Activated CD4-positive, alpha-beta T cell treated with anti-CD3 and anti-CD28 coated beads, Interleukin-10, Interleukin-2, amounts not matched to agents 100 ng/mL and 50 ng/mL, durations not matched to agents 16 hours and 8 hours (primary cell): ENCODE results near the gene PAIP2.
"Not testable (repeated sequence)": the region's sequence is repeated elsewhere in the genome, so short reads cannot be mapped to it uniquely, and the experiment has no call there.

ENCODE experiments used
- DNase-seq: peaks from one replicate; pipeline ENCODE4 v3.0.0-alpha.2; 2020

The PAIP2 gene, protein sequence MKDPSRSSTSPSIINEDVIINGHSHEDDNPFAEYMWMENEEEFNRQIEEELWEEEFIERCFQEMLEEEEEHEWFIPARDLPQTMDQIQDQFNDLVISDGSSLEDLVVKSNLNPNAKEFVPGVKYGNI

DNA sequence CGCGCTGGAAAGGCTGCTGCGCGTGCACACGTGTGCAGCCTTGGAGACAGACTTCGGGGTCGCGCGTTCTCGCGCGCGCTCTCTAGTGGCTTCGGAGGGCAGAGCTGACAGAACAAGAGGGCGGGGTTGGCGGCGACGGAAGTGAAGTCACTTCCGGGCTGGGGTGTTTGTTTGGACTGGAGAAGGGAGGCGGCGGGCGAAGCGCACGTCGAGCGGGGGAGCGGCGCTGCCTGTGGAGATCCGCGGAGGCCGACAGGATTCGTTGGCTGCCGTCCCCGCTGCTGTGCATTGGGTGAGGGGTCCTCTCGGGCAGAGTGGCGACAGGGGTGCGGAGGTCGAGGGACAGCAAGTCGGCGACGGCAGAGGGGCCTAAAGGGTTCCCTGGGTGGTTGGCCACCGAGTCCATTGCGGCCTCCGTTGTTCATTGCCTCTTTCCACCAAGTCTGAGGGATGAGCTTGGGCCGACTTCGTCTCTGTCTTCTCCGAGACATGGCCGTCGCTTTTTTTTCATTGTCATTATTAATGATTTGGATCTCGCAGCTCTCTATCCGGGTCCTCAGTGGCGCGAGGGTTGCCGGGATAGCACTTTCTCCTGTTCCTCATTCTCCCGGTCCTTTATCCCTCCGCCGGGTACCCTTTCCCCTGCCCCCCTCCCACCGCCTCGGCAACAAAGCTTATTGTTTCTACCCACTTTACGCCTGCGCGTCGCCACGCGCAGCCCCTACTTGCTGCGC is at the start of gene PAIP2:
PAIP2 (plus strand) TSS at position 166 of the 734 bp plus-strand sequence. CDS start 21,931 bp downstream, outside the sequence.
- DNase-seq, result peak; percentile 99

DNA sequence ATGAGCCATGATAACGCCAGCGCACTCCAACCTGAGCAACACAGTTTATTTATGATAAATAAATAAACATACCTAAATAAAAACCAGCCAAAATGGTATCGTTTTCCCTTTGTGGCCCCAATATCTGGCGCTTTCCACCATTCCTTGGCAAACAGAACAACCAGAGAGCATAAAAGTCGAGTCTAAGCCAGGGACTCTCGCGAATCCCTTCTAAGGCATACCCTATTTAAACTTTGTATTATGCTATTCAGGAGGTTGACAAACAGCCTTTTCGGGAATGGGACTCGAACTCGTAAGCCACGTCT is 48.5 kb upstream of the PAIP2 start:
- no peak for DNase-seq

GRCh38 chr5:139293507-139294373 is 47.9 kb upstream of the PAIP2 start, which contains the start of gene MATR3:
MATR3 (plus strand) TSS chr5:139293740; CDS start chr5:139307416, 13,676 bp downstream.
- DNase-seq, result peak; percentile 96

DNA sequence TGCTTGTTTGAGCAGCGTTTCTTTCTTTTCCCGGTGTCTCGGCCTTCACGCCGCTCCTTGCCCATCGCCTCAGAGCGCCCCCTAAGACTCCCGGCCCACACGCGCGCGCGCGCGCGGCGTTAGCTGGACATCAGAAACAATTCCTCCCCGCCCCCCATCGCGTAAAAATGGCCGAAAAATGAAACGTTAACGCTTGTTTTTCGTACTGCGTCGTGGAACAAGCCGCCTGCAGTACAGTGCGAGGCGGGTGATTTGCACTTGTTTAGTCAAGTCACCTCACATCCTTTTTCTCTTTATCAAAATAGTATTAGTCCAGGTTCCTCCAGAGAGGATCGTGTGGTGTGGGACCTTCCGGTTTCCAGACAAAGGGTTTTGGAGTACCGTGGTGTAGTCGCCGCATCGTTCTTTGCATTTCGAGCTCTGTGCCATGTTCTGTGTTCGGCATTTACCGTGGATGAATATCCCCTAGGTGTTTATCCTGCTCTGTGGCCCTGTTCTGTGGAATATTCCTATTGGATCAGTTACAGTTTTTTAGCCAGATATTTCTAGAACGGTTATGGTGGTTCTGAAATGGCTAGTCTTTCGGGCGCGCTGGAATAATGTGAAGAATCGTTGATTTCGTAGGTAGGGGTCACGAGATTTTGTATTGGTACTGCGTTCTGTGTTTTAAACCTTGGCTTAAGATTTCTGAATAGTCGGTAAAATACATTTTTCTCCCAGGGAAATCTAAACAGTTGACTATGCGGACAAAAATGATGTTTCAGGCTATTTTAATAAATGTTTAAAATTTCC is 47.1 kb upstream of the PAIP2 start:
- peak; percentile 68 for DNase-seq

DNA sequence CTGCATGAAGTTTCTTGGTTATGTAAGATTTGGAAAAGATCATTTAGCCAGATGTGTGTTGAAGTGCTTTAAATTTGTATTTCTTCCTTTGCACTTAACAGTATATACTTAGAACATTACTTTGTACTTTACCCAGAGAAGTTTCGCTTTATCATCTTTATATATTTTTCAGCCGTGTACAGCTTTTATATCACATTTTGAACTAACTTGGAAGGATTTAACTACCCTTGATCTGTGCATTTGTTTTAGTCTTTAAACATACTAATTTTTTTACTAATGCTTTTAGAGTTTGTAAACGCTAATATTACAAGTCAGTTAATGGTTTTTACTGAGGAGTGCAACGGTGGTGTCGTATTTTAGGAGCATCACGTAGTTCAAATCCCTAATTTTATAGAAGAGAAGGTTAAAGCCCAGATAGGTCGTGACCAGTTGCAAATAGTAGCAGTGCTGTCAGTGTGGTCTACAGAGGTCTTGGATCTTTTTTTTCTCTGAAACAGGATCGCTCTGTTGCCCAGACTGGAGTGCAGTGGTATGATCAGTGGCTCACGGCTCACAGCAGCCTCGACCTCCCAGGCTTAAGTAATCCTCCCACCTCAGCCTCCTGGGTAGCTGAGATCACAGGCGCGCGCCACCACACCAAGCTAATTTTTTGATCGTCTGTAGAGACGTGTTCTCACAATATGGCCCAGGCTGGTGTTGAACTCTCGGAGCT is 46.2 kb upstream of the PAIP2 start:
- no peak for DNase-seq

DNA sequence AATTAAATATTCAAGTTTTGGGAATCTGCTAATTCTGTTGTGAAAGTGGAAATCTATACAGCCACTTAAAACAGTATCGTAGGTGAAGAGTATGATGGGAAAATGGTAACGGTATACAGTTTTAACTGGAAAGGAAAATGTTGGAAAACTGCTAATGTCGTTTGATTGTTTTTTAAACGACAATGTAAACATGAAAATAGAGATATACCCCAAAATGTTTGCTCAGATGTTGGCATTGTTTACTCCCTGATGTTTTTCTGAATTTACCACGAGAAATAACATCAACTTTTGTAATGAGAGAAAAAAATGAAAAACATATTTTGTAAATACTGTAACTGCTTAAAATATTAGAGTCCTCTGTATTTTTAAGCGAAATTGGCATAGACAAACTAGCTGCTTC is 45.5 kb upstream of the PAIP2 start:
- no peak for DNase-seq

DNA sequence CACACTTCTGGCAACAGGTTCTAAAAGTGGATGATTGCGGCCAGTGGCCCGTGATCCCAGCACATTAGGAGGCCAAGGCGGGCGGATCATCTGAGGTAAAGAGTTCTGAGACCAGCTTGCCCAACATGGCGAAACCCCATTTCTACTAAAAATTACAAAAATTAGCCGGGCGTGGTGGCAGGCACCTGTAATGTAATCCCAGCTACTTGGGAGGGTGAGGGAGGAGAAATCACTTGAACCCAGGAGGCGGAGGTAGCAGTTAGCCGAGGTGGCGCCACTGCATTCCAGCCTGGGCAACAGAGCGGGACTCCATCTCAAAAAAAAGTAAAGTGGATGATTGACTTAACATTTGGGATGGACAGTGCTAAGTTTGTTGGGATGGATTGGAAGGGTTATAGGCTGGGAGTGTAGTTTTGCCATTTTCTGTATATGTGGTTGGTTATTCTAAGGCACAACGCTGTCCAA is 44.8 kb upstream of the PAIP2 start:
- DNase-seq, result no peak

- DNase-seq, result no peak
These were observed 44.1 kb upstream of the PAIP2 start for GRCh38 chr5:139297439-139298133.

- no peak for DNase-seq
These were observed 43.4 kb upstream of the PAIP2 start for GRCh38 chr5:139298242-139298641.

GRCh38 chr5:139299486-139299885 is 42.2 kb upstream of the PAIP2 start:
- DNase-seq, result peak; percentile 44

DNA sequence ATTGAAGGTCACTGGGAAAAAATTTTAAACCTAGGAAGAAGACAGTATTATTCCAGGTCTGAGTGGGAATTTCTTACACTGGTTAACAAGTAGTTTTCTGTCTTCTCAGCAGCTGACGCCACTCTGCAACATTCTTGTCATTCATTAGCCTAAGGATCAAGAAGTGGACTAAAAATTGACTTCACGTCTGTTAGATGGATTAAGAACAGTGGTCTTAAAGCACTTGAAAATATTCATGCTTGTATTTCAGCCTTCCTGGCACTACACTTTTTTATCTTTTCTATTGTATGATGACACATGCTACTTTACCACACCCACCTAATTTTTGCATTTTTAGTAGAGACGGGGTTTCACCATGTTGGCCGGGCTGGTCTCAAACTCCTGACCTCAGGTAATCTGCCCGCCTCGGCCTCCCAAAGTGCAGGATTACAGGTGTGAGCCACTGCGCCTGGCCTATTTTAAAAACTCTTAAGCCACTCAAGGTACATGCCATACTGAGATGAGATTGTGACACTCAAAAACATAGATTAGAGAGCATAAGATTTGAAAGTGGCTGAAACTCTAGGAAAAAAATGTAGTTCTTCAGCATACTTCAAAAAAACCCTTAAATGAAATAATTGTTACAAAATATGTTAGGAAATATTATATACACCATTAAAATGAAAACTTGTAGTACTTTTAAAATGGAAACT is 39.7 kb upstream of the PAIP2 start:
- no peak for DNase-seq

DNA sequence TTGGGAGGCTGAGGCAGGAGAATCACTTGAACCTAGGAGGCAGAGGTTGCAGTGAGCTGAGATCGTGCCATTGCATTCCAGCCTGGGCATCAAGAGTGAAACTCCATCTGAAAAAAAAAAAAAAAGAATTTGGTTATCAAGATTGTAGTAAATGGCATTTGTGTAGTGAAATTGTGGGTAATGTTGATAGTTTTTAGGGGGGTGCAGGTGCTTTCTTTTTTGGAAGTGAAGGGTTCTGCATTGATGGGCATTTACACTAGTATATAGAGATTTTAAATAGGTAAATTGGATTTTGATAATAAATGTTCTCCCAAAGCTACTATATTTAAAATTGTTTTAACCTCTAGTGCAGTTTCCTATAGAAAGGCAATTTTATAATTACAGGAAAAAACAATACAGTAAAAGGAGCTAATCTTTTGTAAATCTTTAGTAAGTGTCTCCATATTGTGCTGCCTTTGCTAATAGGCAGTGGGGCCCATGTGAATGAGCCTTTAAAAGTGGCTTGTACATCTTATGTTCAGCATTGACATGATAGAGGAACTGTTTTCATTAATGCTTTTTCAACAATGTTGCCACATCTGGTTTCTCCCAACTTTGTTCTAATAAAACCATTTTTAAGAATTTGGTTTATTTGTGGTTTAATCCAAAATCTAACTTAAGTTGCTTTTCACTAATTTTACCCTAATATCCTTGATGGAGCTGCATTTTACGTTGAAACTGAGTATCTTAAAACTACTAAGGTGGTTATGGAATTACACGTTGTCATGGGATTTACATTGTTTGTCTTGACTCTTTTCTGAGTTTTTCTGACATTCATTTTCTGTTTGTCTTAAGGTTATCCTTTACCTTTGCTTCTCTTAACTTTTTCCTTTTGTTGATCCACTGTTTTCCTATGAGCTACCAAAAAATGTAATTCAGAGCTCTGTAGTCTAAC is 37.0 kb upstream of the PAIP2 start:
- no peak for DNase-seq

DNA sequence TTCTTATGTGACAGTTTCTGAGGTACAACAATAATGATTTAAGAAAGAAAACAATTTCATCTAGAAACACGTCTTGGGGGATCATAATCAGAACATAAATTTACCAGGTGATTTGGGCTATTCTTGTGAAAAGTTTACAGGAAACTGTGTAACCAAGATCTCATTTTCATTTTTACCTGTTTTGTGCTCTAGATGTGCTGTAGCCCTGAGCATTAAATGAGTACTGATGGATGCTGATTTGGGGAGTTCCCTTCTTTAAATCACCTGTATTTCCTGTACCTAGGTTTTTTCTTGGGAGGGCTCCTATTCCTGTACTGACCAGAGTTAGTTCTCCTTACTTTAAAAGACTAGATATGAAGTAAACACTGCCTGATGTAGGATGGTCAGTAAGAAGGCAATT is 35.5 kb upstream of the PAIP2 start:
- DNase-seq, result no peak

- no peak for DNase-seq
These were observed 34.9 kb upstream of the PAIP2 start for GRCh38 chr5:139306628-139307379.

DNA sequence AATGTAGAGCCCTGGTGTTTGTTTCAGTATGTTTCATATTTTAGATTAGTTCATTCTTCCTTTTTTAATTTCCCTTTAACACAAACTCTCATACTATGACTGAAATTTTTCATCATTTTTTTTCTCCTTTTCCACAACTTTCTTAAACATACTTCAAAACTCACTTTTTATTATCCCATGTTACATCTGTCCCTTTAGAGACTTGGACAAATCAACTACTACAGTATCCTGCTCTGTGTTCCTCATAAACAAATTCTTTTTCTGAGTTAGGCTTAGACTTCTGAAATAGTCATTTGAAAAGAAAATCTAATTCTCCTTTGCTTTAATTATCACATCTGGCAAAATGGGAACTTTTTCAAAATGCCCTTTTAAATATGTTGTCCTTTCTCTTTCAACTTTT is 32.9 kb upstream of the PAIP2 start:
- no peak for DNase-seq

- DNase-seq, result not testable (repeated sequence)
These were observed 30.9 kb upstream of the PAIP2 start for GRCh38 chr5:139310715-139311186.

- DNase-seq, result no peak
These were observed 29.6 kb upstream of the PAIP2 start for GRCh38 chr5:139312075-139312474.

GRCh38 chr5:139314276-139314675 is 27.4 kb upstream of the PAIP2 start:
- DNase-seq, result no peak

- DNase-seq, result no peak
These were observed 26.5 kb upstream of the PAIP2 start for GRCh38 chr5:139315056-139315615.
